H9 (cell line): ENCODE measurements around the gene ZBTB7A. TPM values are rescaled to one million over a fixed set of nuclear protein-coding genes. Genes with fewer than 3 reads are reported as not detected.

Experiments
- DNase-seq: peaks from one replicate; pipeline ENCODE4 v3.0.0-alpha.2; 2017
- H2AFZ ChIP-seq: one replicate; pipeline ENCODE4 v1.6.1; 2013; ENCODE audit warnings: mild to moderate bottlenecking, low read length, control low read depth, moderate library complexity
- H2AK5ac ChIP-seq: 2 replicates; pipeline ENCODE4 v1.6.1; 2013; ENCODE audit warnings: low read length, control low read depth, mixed read lengths; ENCODE audit not compliant: insufficient read length
- H2BK120ac ChIP-seq: one replicate; pipeline ENCODE4 v1.6.1; 2013; ENCODE audit warnings: low read depth, mild to moderate bottlenecking, low read length, control low read depth, inconsistent platforms; ENCODE audit not compliant: poor library complexity, severe bottlenecking
- H2BK12ac ChIP-seq: 2 replicates; pipeline ENCODE4 v1.6.1; 2013; ENCODE audit warnings: low read length, control low read depth, mixed read lengths, low read depth; ENCODE audit not compliant: insufficient read length
- H2BK15ac ChIP-seq: 2 replicates; pipeline ENCODE4 v1.6.1; 2013; ENCODE audit warnings: low read depth, low read length, control low read depth
- H2BK20ac ChIP-seq: one replicate; pipeline ENCODE4 v1.6.1; 2013; ENCODE audit warnings: low read depth, mild to moderate bottlenecking, low read length, control low read depth, inconsistent platforms; ENCODE audit not compliant: poor library complexity, severe bottlenecking
- H2BK5ac ChIP-seq: 2 replicates; pipeline ENCODE4 v1.6.1; 2013; ENCODE audit warnings: low read length, control low read depth, mixed read lengths; ENCODE audit not compliant: insufficient read length
- H3K14ac ChIP-seq: 2 replicates; pipeline ENCODE4 v1.6.1; 2013; ENCODE audit warnings: low read length, control low read depth; ENCODE audit not compliant: insufficient read depth
- H3K18ac ChIP-seq: 2 replicates; pipeline ENCODE4 v1.6.1; 2013; ENCODE audit warnings: low read depth, mild to moderate bottlenecking, mixed read lengths, low read length, control low read depth; ENCODE audit not compliant: insufficient read length
- H3K23ac ChIP-seq: 2 replicates; pipeline ENCODE4 v1.6.1; 2013; ENCODE audit warnings: low read length, control low read depth, mixed read lengths, low read depth; ENCODE audit not compliant: insufficient read length
- H3K23me2 ChIP-seq: 2 replicates; pipeline ENCODE4 v1.6.1; 2013; ENCODE audit warnings: low read depth, mild to moderate bottlenecking, mixed read lengths, low read length, control low read depth; ENCODE audit not compliant: insufficient read length, poor library complexity, severe bottlenecking
- H3K27ac ChIP-seq: 2 replicates; pipeline ENCODE4 v1.5.1; 2013; ENCODE audit warnings: low read length, control low read depth, mixed read lengths, low read depth; ENCODE audit not compliant: insufficient read length
- H3K27me3 ChIP-seq: 2 replicates; pipeline ENCODE4 v1.6.1; 2013; ENCODE audit warnings: low read length, control low read depth, inconsistent platforms; ENCODE audit not compliant: insufficient read depth
- H3K4ac ChIP-seq: 2 replicates; pipeline ENCODE4 v1.6.1; 2013; ENCODE audit warnings: low read depth, mild to moderate bottlenecking, control low read depth, inconsistent platforms, low read length, moderate library complexity
- H3K4me1 ChIP-seq: 2 replicates; pipeline ENCODE4 v1.6.1; 2013; ENCODE audit warnings: low read length, control low read depth, inconsistent platforms; ENCODE audit not compliant: insufficient read depth
- H3K4me2 ChIP-seq: 2 replicates; pipeline ENCODE4 v1.6.1; 2013; ENCODE audit warnings: low read length, control low read depth, mixed read lengths; ENCODE audit not compliant: insufficient read length, insufficient read depth
- H3K56ac ChIP-seq: 2 replicates; pipeline ENCODE4 v1.6.1; 2013; ENCODE audit warnings: low read depth, mild to moderate bottlenecking, mixed read lengths, low read length, control low read depth; ENCODE audit not compliant: insufficient read length
- H3K79me1 ChIP-seq: 2 replicates; pipeline ENCODE4 v1.6.1; 2013; ENCODE audit warnings: low read depth, mild to moderate bottlenecking, moderate library complexity, low read length, control low read depth, inconsistent platforms; ENCODE audit not compliant: insufficient read depth, poor library complexity, severe bottlenecking
- H3K79me2 ChIP-seq: 2 replicates; pipeline ENCODE4 v1.6.1; 2013; ENCODE audit warnings: low read length, control low read depth, inconsistent platforms; ENCODE audit not compliant: insufficient read depth
- H3K9ac ChIP-seq: 2 replicates; pipeline ENCODE4 v1.6.1; 2013; ENCODE audit warnings: low read length, control low read depth, mixed read lengths; ENCODE audit not compliant: insufficient read length; ENCODE audit errors: extremely low read depth
- H3K9me3 ChIP-seq: one replicate; pipeline ENCODE4 v1.6.1; 2013; ENCODE audit warnings: low read depth, low read length, inconsistent platforms; ENCODE audit not compliant: control insufficient read depth
- H3T11ph ChIP-seq: one replicate; pipeline ENCODE4 v1.6.1; 2013; ENCODE audit warnings: mild to moderate bottlenecking, low read length, control low read depth, inconsistent platforms
- H4K20me1 ChIP-seq: one replicate; pipeline ENCODE4 v1.6.1; 2013; ENCODE audit not compliant: control insufficient read depth, insufficient read length, insufficient read depth
- H4K5ac ChIP-seq: 2 replicates; pipeline ENCODE4 v1.6.1; 2013; ENCODE audit warnings: low read depth, mild to moderate bottlenecking, mixed read lengths, low read length, control low read depth; ENCODE audit not compliant: insufficient read length
- H4K8ac ChIP-seq: replicated peaks from 2 replicates; pipeline ENCODE4 v1.6.1; 2013; ENCODE audit warnings: low read length, control low read depth, mixed read lengths, low read depth; ENCODE audit not compliant: insufficient read length
- H4K91ac ChIP-seq: 2 replicates; pipeline ENCODE4 v1.6.1; 2013; ENCODE audit warnings: low read depth, mild to moderate bottlenecking, moderate library complexity, mixed read lengths, low read length, control low read depth; ENCODE audit not compliant: insufficient read length
- H3K27ac Mint-ChIP-seq, 3 experiments: 2 replicates in 2 of 3; 3 replicates in 1 of 3; pipeline ENCODE4 v1.8.0; 2020 to 2021; ENCODE audit warnings: mixed read lengths in 3 of 3, mild to moderate bottlenecking in 1 of 3, moderate library complexity in 1 of 3
- H3K27me3 Mint-ChIP-seq: 2 replicates; pipeline ENCODE4 v1.8.0; 2021; ENCODE audit warnings: low read depth, mild to moderate bottlenecking, moderate library complexity, mixed read lengths
- H3K36me3 Mint-ChIP-seq, 3 experiments: 2 replicates in 2 of 3; 3 replicates in 1 of 3; pipeline ENCODE4 v1.8.0; 2020 to 2021; ENCODE audit warnings: low read depth in 3 of 3, mixed read lengths in 3 of 3; ENCODE audit not compliant: insufficient read depth in 1 of 3
- H3K4me1 Mint-ChIP-seq, 2 experiments: 2 replicates each; pipeline ENCODE4 v1.8.0; 2020; ENCODE audit warnings: mixed read lengths in 2 of 2
- H3K4me3 Mint-ChIP-seq, 2 experiments: 2 replicates in 1 of 2; 3 replicates in 1 of 2; pipeline ENCODE4 v1.8.0; 2020 to 2021; ENCODE audit warnings: mild to moderate bottlenecking in 2 of 2, mixed read lengths in 2 of 2, moderate library complexity in 1 of 2
- H3K9me3 Mint-ChIP-seq, 2 experiments: 2 replicates in 1 of 2; 3 replicates in 1 of 2; pipeline ENCODE4 v1.8.0; 2020; ENCODE audit warnings: mild to moderate bottlenecking in 2 of 2, mixed read lengths in 2 of 2, moderate library complexity in 1 of 2
- CTCF ChIP-seq: fragments of 200-600 bp; sonication (generic); conservative IDR thresholded peaks from 3 replicates; pipeline ENCODE4 v1.8.0; 2021; ENCODE audit warnings: antibody characterized with exemption, mild to moderate bottlenecking
- WGBS: extraction: QIAGEN DNeasy Blood & Tissue Kit; methylation state at CpG from one replicate; pipeline ENCODE4 v1.1.7; 2013; ENCODE audit warnings: missing lambda C conversion rate, low lambda C conversion rate, mixed read lengths; ENCODE audit not compliant: insufficient read length; ENCODE audit errors: extremely low coverage; 5-methylcytosine and 5-hydroxymethylcytosine counted together
- total RNA-seq: library from RNA; stranded (reverse); gene quantifications from 2 replicates; pipeline ENCODE4 v1.2.1, GENCODE V29; 2021

Gene ZBTB7A
- total RNA-seq, 1 experiment from 2014 or later, result 24.9 TPM

- no peak for DNase-seq
- Histone ChIP-seq H2BK20ac (no peak overlapping the region), H3K14ac (no peak overlapping the region), H3K23ac (no peak overlapping the region), H3K4ac (no peak overlapping the region), H3K79me1 (no peaks in the 10 kb centered on the region), H2AFZ (no peak overlapping the region), H3K27me3 (no peaks in the 10 kb centered on the region), H2AK5ac (no peak overlapping the region), H3T11ph (no peak overlapping the region), H3K18ac (no peak overlapping the region), H4K5ac (no peak overlapping the region), H3K9me3 (no peaks in the 10 kb centered on the region), H2BK12ac (no peak overlapping the region), H3K4me1 (no peaks in the 10 kb centered on the region), H3K9ac (no peak overlapping the region), H3K4me2 (no peak overlapping the region), H2BK5ac (no peak overlapping the region), H3K56ac (no peak overlapping the region), H4K91ac (no peak overlapping the region), H2BK120ac (no peak overlapping the region), H4K8ac (no peak overlapping the region), H3K79me2 (no peaks in the 10 kb centered on the region), H3K23me2 (no peaks in the 10 kb centered on the region), H2BK15ac (no peak overlapping the region), H3K27ac (no peak overlapping the region), H4K20me1 (no peaks in the 10 kb centered on the region)
- 0 out of 4 replicates have a peak, but pooled peaks cover 0 to 5% of the 10 kb centered on the region in 2 experiments for H3K4me1 Mint-ChIP-seq
- no peak for TF ChIP-seq CTCF
- H3K9me3 Mint-ChIP-seq, result peaks cover 0 to 4% of the 10 kb centered on the region in 2 experiments; a peak in 2 of 5 replicates
- H3K27ac Mint-ChIP-seq, result no peak overlapping the region
- H3K36me3 Mint-ChIP-seq, result peaks cover 0 to 4% (median 0%) of the 10 kb centered on the region in 3 experiments; a peak in 3 of 7 replicates
- no CpG with 5 or more reads among the region's 6 CpGs for WGBS
- peaks cover 7% of the 10 kb centered on the region for H3K27me3 Mint-ChIP-seq
- H3K4me3 Mint-ChIP-seq, result no peak overlapping the region
Observed at GRCh38 chr19:3995607-3996006, 71.1 kb downstream of the ZBTB7A start.

Other genes with a start within 250 kb of the ZBTB7A start
- gene ZFR2, start 197.9 kb downstream of the ZBTB7A start, total RNA-seq, result 18.3 and 18.5 TPM in 2 replicates
- 12.2 and 13.9 TPM in 2 replicates for gene ATCAY, start 186.2 kb downstream of the ZBTB7A start, total RNA-seq
- gene NMRK2, start 133.8 kb downstream of the ZBTB7A start, total RNA-seq, result 60.0 and 62.7 TPM in 2 replicates
- gene DAPK3, start 95.8 kb downstream of the ZBTB7A start, total RNA-seq, result 114 and 121 TPM in 2 replicates
- 3,615 and 3,676 TPM in 2 replicates for gene EEF2, start 81.4 kb downstream of the ZBTB7A start, total RNA-seq
- gene PIAS4, start 59.2 kb downstream of the ZBTB7A start, total RNA-seq, result 52.0 and 59.4 TPM in 2 replicates
- gene MAP2K2, start 57.2 kb upstream of the ZBTB7A start, total RNA-seq, result 167 and 169 TPM in 2 replicates
- 0.15 TPM in 1 of 2 replicates, not detected in the other for gene CREB3L3, start 86.7 kb upstream of the ZBTB7A start, total RNA-seq
- gene SIRT6, start 115.7 kb upstream of the ZBTB7A start, total RNA-seq, result 24.9 and 27.0 TPM in 2 replicates
- gene ANKRD24, start 115.8 kb upstream of the ZBTB7A start, total RNA-seq, result 2.4 and 2.8 TPM in 2 replicates
- gene EBI3, start 162.6 kb upstream of the ZBTB7A start, total RNA-seq, result 1.2 and 1.4 TPM in 2 replicates
- 31.0 and 33.6 TPM in 2 replicates for gene YJU2, start 180.2 kb upstream of the ZBTB7A start, total RNA-seq
- 2.7 and 4.4 TPM in 2 replicates for gene SHD, start 212.4 kb upstream of the ZBTB7A start, total RNA-seq
- 0.26 TPM in 1 of 2 replicates, not detected in the other for gene TMIGD2, start 235.5 kb upstream of the ZBTB7A start, total RNA-seq
- 53.6 and 53.9 TPM in 2 replicates for gene FSD1, start 237.7 kb upstream of the ZBTB7A start, total RNA-seq